ENCODE results near the gene FCMR.
"Not testable (repeated sequence)": the region's sequence is repeated elsewhere in the genome, so short reads cannot be mapped to it uniquely, and the experiment has no call there.

The FCMR gene

DNA sequence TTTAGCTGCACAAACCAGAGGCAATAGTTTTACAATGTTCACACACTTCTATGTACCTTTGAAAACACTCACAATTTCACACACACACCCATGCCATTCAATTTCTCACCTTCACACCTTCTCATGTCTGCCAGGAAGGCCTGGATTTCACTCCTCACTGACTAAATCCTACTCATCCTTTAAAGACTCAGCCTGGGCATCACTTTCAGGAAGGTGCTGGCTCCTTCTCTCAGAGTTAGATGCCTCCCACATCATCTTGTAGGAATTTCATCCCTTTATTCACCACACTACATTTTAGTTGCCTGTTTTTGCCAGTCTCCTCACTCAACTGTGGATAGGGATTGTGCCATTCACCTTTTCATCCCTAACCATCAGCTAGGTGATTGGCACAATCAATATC is 54.0 kb downstream of the FCMR start:
- DNase-seq: no peak

DNA sequence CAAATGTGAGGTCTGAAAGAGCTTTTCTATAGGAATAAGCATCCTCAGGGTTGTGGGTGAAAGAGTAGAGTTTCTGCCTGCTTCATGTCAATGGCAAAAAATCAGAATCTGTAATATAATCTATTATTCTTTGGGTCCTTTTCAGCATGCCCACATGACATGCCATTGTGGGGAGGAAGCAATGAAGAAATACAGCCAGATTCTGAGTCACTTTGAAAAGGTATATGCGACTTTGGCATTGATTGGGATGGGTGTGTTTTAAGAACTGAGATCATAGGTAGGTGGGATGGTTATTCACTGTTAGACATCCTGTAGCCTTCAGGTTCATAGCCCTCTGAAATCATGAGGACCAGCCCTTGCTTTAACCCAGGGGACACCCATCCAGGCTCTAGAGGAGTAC is 54.5 kb downstream of the FCMR start:
- no peak for DNase-seq

DNA sequence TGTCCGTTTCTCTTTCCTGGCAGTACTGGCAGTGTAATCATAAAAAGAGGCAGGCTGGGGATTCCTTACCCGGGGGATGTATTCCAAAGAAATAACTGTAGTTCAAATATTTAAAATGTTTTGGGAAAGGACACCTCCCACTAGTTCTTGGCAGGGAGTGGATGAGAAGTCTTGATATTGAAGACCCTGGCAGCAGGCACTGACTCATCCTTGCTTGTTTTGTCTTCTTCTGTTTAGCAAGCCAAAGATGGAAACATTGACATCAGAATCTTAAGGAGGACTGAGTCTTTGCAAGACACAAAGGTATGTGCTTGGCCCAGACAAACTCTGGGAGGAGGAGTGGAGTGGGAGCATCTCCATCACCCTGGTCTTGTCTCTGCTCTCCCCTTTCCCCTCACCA is 55.7 kb downstream of the FCMR start:
- no peak for DNase-seq

DNA sequence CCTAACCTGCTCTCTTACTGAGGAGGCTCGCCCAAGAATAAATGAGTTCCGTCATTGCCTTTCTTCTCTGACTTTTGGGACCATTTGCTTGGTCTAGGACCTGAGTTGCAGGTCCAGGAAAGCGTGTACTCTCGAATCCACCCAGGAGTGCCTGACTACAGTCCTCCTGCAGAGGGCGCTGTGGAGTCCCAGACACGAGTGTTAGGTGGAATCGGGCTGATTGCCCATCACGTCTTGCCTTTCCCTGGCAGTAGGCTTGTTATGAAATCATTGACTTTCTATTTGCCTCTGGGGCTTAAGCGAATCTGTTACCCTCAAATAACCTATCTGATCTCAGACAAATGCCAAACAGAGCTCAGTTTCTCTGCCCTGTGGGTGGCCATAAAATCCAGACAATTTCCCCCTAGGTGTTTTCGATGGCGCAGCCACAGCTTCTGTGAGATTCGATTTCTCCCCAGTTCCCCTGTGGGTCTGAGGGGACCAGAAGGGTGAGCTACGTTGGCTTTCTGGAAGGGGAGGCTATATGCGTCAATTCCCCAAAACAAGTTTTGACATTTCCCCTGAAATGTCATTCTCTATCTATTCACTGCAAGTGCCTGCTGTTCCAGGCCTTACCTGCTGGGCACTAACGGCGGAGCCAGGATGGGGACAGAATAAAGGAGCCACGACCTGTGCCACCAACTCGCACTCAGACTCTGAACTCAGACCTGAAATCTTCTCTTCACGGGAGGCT is 56.6 kb downstream of the FCMR start, which contains the start of gene IL20:
Gene IL20 (plus strand): TSS at position 685 of the 733 bp plus-strand sequence. CDS start 230 bp downstream, outside the sequence.
- peak; percentile 87 for DNase-seq

DNA sequence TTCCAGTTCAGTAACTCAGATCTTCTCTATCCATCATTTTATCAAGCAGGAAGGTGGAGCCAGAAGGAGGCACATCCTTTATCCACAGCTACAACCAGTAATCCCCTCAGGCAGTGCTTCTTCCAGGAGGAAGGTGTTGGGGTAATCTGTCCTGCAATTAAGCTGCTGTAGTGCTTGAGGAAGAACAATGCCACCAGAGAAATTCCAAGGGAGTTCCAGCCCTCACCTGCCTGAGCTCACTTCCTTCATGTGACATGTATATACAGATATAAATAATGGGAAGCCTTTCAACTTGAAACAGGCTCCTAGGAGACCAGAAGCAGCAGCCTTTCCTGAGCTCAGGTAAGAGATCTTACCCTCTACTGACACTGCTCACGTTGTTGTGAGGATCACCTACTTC is 58.5 kb downstream of the FCMR start:
- no peak for DNase-seq

DNA sequence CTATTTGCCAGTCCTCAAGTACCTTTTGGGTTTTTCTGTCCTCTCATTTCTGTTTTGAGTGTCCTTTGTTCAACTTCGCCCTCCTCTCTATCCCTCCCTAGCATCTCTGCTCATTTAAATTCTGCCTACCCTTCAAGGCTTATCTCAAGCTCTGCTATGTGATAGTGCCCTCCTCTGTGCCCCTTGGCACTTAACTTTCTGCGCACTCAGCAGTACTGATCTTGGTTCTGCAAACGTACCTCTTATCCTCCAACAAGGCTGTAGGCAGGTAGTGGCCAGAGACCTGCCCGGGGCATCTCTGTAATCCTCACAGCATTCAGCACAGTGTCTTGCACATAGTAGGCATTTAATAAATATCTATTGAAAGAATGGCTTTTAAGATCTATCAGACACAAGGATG is 61.6 kb downstream of the FCMR start:
- no peak for DNase-seq

DNA sequence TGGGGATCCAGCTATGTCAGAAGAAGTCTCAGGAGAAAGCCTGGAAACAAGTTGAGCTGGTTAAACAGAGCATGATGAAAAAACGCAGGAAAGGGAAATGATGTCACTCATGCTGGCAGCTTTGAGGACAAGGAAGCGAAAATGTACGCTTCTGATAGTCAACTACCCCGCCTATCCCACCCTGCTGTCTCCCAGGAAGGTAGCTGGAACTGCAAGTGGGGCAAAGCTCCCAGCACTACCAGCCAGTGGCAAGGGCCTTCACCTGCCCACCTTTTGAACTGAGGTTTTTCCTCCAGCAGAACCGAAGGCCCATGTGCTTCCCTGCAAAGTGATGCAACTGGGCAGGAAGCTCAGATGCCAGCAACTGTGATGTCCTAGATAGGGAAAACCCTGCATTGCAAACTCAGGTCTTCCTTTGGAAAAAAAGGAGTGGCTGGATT is 62.6 kb downstream of the FCMR start:
- DNase-seq: no peak

DNA sequence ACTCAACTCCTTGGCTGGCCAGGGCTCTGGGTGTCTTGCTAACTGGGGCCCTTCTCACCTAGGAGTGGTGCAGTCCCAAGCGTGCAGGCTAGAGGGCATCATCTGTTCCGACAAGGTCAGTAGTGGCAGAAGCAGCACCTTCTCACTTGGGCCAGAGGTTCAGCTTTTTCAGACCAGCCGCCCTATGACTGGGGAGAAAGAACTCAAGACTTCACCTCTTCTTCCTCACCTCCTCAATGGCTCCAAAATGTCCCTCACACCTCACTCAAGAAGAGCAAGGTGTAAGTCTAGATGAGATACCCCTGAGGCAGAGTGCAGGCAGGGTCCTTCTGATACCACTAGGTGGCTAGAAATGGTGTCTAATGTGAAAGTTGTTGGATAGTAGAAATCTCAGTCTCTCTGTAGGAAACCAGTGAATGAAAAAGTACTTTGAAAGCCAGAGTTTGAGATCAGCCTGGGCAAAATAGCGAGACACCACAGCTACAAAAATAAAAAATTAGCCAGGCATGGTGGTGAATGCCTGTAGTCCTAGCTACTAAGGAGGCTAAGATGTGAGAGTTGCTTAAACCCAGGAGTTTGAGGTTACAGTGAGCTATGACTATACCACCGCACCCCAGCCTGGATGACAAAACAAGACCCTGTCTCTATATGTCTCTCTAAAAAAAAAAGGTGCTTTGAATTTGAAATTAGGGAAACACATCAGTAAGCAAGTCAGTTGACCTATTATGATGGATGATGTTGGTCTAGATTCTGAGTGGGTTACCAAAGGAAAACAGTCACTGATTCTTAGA is 64.9 kb downstream of the FCMR start:
- peak; percentile 24 for DNase-seq

DNA sequence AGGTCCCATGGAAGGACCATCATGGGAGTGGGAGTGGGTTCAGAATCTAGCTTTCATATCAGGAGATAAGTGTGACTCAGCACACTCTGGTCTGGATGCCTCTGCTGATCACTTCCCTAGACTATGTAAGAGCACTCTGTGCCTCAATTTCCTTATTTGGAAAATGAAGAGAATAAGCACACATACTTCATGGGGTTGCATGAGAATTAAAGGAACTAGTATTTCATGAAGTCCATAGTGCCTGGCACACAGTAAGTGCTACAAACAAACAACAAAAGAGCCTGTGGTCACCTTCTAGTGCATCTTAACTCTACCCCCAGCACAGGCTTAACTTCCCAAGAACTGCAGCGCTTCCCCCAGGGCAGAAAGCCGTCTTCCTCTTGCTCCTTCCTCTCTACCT is 65.9 kb downstream of the FCMR start:
- no peak for DNase-seq

DNA sequence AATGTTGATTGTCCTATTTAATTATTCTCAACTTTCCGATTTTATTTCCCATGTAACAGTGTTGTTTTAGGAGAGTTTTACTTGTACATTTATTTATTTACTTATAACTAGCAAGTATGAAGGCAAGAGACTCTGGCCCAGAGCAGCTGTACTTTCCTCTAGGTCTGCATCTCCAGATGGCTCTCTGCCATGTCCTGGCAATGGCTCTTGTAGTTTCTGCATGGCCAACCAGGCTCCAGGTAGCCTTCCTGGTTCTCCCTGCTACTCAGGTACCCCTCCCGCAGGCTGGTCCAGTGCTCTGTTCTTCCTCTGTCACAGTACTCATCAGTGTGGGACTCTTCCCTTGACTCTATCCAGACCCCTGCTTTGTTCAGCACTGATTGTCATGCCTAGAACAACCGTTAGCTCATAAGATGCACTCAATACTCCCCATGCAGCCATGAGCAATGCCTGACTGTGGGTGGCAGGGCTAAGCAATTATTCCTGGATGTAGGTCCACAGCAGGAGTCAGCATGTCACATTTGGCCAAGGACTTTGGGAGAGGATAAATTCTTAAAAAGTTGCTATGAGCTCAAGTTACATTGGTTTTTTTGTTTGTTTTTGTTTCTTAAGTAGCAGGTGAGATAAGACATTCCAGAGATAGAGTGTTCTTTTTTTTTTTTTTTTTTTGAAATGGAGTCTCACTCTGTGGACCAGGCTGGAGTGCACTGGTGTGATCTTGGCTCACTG is 67.2 kb downstream of the FCMR start:
- DNase-seq: no peak

DNA sequence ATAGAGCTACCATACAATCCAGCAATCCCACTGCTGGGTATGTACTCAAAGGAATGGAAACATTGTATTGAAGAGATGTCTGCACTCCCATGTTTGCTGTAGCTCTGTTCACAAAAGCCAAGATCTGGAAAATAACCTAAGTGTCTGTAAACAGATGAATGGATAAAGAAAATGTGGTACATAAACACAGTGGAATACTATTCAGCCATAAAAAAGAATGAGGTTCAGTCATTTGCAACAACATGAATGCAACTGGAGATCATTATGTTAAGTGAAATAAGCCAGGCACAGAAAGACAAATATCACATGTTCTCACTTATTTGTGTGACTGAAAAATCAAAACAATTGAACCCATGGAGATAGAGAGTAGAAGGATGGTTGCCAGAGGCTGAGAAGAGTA is 68.0 kb downstream of the FCMR start:
- DNase-seq: not testable (repeated sequence)

Data from activated T-cell treated with anti-CD3 and anti-CD28 coated beads, Interleukin-2, amount 50 U/mL, for 1 hour (primary cell).